Measurements from ENCODE around the gene PTPRD. TPM values are rescaled to one million over a fixed set of nuclear protein-coding genes. Genes with fewer than 3 reads are reported as not detected.

The PTPRD gene
- total and polyA plus RNA-seq, 2 of the 4 experiments (the other 2 are of a cell fraction) = 0.07 to 0.18 TPM

- ChIA-PET CTCF (no interaction called here), POLR2A (ENCODE audit: unreplicated experiment) (no interaction called here)
- peak overlapping the region; percentile 38; the same call in 1 of the 2 replicates for H3K4me3 ChIP-seq (ENCODE audit: insufficient read depth, low read depth, low read length)
- TF ChIP-seq RCOR1 (IDR thresholded peaks at IDR 0.05; ENCODE audit: insufficient replicate concordance, low read length) = no peak
- H3K14ac ChIP-seq (replicated peaks; ENCODE audit: low read depth, low read length) = no peak overlapping the region
- no peak overlapping the region for H3K9ac ChIP-seq (ENCODE audit: low read depth, low read length)
- no peak overlapping the region for H3K23ac ChIP-seq (ENCODE audit: low read depth, low read length)
- H3K56ac ChIP-seq (ENCODE audit: extremely low read depth, insufficient read depth, low read length) = no peak overlapping the region
- H3K36me3 ChIP-seq (ENCODE audit: control insufficient read depth, insufficient read depth, low read length) = no peaks in the 10 kb centered on the region
- 0% methylated on average over 7 of the region's 76 CpGs; no CpG with 5 or more reads in 1 of the 2 experiments for WGBS, 2 experiments (ENCODE audit: extremely low coverage in 2 of 2, insufficient read length in 1 of 2)
- H3K18ac ChIP-seq (ENCODE audit: low read depth, low read length) = no peak overlapping the region
- no peak overlapping the region for H4K5ac ChIP-seq (ENCODE audit: low read depth, low read length)
- dilution Hi-C loops (cut with HindIII; ENCODE audit: low sequenced_read_pairs, unreplicated experiment) (no loop called here), intact Hi-C loops (cut with micrococcal nuclease) (loop anchor here (10.0 kb wide), 1 partner anchor 372 kb away; no protein-coding TSS in a partner anchor), in situ Hi-C loops (cut with MboI; ENCODE audit: low sequenced_read_pairs) (no loop called here)
- no peak overlapping the region for H2BK5ac ChIP-seq (ENCODE audit: low read depth, low read length, poor library complexity, severe bottlenecking)
- no peak overlapping the region for H3K4ac ChIP-seq (ENCODE audit: low read depth, low read length)
- ATAC-seq (ENCODE audit: low read depth) (peak; percentile 60), DNase-seq (no peak)
- H2BK15ac ChIP-seq (ENCODE audit: low read depth, low read length) = no peak overlapping the region
- peak overlapping the region; percentile 42; the same call in 1 of the 2 replicates for H3K4me2 ChIP-seq (ENCODE audit: low read depth, low read length)
- no peak overlapping the region for H2AK5ac ChIP-seq (ENCODE audit: low read depth, low read length)
- no peak overlapping the region for H4K91ac ChIP-seq (ENCODE audit: insufficient read depth, low read depth, low read length)
- H2BK20ac ChIP-seq (ENCODE audit: low read depth, low read length) = no peak overlapping the region
- H2BK120ac ChIP-seq (ENCODE audit: low read depth, low read length) = no peak overlapping the region
- no peaks in the 10 kb centered on the region for H3K9me3 ChIP-seq (ENCODE audit: control insufficient read depth, insufficient read depth, low read length)
- H3K27me3 ChIP-seq (ENCODE audit: control insufficient read depth, insufficient read depth, low read length) = peaks cover 15% of the 10 kb centered on the region; the same call in 1 of the 2 replicates
- no peak overlapping the region for H2AK9ac ChIP-seq (replicated peaks; ENCODE audit: low read depth, low read length, poor library complexity)
- no peaks in the 10 kb centered on the region for H3K4me1 ChIP-seq (ENCODE audit: control insufficient read depth, insufficient read depth, low read length)
- H2AFZ ChIP-seq (replicated peaks; ENCODE audit: low read length, poor library complexity) = peak overlapping the region; percentile 35
- BruUV-seq (replicated peaks) = no TSS peak
- H3K79me1 ChIP-seq (ENCODE audit: low read depth in 1 of 2, low read length in 2 of 2) = no peaks in the 10 kb centered on the region
- no peaks in the 10 kb centered on the region for H4K20me1 ChIP-seq (ENCODE audit: insufficient read depth, low read length)
- H3K9me1 ChIP-seq (ENCODE audit: insufficient read depth, low read length) = no peaks in the 10 kb centered on the region
- no peak overlapping the region for H4K8ac ChIP-seq (ENCODE audit: low read depth in 2 of 2, low read length in 2 of 2)
- no peak overlapping the region for H3K27ac ChIP-seq (ENCODE audit: insufficient read depth, low read length)
These were observed 1755.5 kb downstream of the PTPRD start for GRCh38 chr9:8857068-8857925.
